Nucleus accumbens (tissue), 56 donors: Measurements from ENCODE around the gene RHOV.

Source experiments
- DNase-seq, 56 donors: peaks; one replicate each; lab custom pipeline; 2025; lab: John Stamatoyannopoulos, UW

The RHOV gene

GRCh38 chr15:40823572-40824343 is 50.3 kb downstream of the RHOV start:
- DNase-seq: no peak
